ENCODE measurements around the gene PAQR5.
A peak's percentile ranks its signal among the peaks of the same experiment; 100 is the strongest.

PAQR5 gene

GRCh38 chr15:69410248-69410874 is 111.6 kb downstream of the PAQR5 start:
- Mint-ChIP-seq H3K27ac (no peak overlapping the region), H3K4me3 (no peak overlapping the region), H3K36me3 (ENCODE audit: low read depth) (peaks cover 2% of the 10 kb centered on the region), H3K27me3 (ENCODE audit: low read depth) (peaks cover 12% of the 10 kb centered on the region), H3K4me1 (ENCODE audit: low read depth) (peaks cover 10% of the 10 kb centered on the region), H3K9me3 (no peaks in the 10 kb centered on the region)
- DNase-seq (ENCODE audit: low spot score), result no peak

DNA sequence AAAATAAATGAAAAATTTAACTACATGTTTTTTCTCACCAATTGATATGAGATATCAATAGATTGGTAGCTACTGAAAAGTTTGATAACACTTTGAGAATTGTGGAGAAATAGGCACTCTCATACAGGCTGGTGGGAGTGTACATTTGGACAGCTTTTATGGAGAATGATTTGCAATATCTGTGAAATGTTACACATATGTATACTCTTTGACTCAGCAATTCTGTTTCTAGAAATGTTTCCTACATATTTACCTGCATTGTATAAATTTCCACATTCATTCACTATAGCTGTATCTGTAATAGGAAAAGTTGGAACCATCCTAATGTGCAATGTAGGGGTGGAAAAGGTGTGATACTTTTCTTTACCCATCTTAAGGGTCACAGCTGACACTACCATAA is 113.6 kb downstream of the PAQR5 start:
- no peak overlapping the region for H3K27ac Mint-ChIP-seq
- H3K36me3 Mint-ChIP-seq (ENCODE audit: low read depth), result peaks cover 6% of the 10 kb centered on the region
- H3K4me3 Mint-ChIP-seq, result no peak overlapping the region
- no peak for DNase-seq (ENCODE audit: low spot score)
- peaks cover 9% of the 10 kb centered on the region for H3K27me3 Mint-ChIP-seq (ENCODE audit: low read depth)
- no peaks in the 10 kb centered on the region for H3K9me3 Mint-ChIP-seq
- H3K4me1 Mint-ChIP-seq (ENCODE audit: low read depth), result peaks cover 24% of the 10 kb centered on the region

DNA sequence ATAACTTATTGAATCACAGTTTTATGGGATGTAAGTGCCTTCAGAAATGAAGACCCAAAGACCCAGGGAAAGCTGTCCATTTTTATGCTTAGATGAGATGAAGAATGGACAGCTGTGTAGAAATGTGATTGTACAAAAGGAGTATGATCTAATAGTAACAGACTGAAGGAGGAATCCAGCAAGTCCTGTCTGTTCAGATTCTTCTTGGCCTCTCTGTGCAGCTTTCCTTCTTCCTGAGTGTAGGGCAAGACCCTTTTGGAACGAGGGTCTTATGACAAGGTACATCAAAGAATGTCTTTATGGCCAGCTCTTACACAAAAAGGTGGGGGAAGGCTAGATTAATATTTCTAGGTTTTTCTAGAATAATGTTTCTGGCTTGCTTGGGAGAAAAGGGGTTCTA is 114.0 kb downstream of the PAQR5 start:
- H3K4me1 Mint-ChIP-seq (ENCODE audit: low read depth), result peaks cover 27% of the 10 kb centered on the region
- H3K4me3 Mint-ChIP-seq, result no peak overlapping the region
- H3K36me3 Mint-ChIP-seq (ENCODE audit: low read depth), result peaks cover 10% of the 10 kb centered on the region
- H3K9me3 Mint-ChIP-seq, result no peaks in the 10 kb centered on the region
- peaks cover 9% of the 10 kb centered on the region for H3K27me3 Mint-ChIP-seq (ENCODE audit: low read depth)
- no peak for DNase-seq (ENCODE audit: low spot score)
- H3K27ac Mint-ChIP-seq, result no peak overlapping the region

- peak; percentile 93 for DNase-seq (ENCODE audit: low spot score)
- Mint-ChIP-seq H3K4me3 (peak within 1 kb of the TSS; percentile 89), H3K36me3 (ENCODE audit: low read depth) (peaks cover 18% of the 10 kb centered on the region), H3K4me1 (ENCODE audit: low read depth) (peaks cover 30% of the 10 kb centered on the region), H3K9me3 (no peaks in the 10 kb centered on the region), H3K27me3 (ENCODE audit: low read depth) (peaks cover 9% of the 10 kb centered on the region), H3K27ac (peak within 1 kb of the TSS; percentile 84)
These were observed 115.3 kb downstream of the PAQR5 start, which contains the start of gene KIF23 for GRCh38 chr15:69413822-69414700. TSS of gene KIF23 (plus strand) at chr15:69414349. CDS start at chr15:69414466, 117 bp downstream.

- Mint-ChIP-seq H3K4me3 (peak overlapping the region; percentile 89), H3K4me1 (ENCODE audit: low read depth) (peaks cover 35% of the 10 kb centered on the region), H3K9me3 (no peaks in the 10 kb centered on the region), H3K36me3 (ENCODE audit: low read depth) (peaks cover 24% of the 10 kb centered on the region), H3K27me3 (ENCODE audit: low read depth) (peaks cover 5% of the 10 kb centered on the region), H3K27ac (peak overlapping the region; percentile 69)
- DNase-seq (ENCODE audit: low spot score), result peak; percentile 22
These were observed 116.0 kb downstream of the PAQR5 start for GRCh38 chr15:69414701-69415167.

DNA sequence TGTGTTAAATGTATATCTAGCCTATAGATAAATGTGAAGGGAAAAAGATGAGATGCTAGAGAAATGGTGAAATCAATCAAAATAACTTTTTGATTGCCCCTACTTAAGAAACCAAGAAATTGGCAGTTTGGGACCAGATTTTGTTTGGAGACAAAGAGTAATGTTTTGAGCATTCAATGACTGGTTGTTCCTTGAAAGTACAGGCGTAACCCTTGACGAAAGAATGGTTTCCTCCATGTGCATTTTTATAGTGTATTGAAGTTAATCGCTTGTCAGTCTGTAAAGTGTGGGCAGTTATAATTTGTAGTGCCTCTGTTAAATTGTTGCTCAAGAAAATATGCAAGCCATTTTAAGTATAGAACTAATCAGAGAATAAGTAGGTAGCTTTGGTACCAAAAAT is 116.7 kb downstream of the PAQR5 start:
- Mint-ChIP-seq H3K9me3 (no peaks in the 10 kb centered on the region), H3K4me3 (peak overlapping the region; percentile 89), H3K27ac (no peak overlapping the region), H3K4me1 (ENCODE audit: low read depth) (peaks cover 35% of the 10 kb centered on the region), H3K27me3 (ENCODE audit: low read depth) (peaks cover 5% of the 10 kb centered on the region), H3K36me3 (ENCODE audit: low read depth) (peaks cover 26% of the 10 kb centered on the region)
- no peak for DNase-seq (ENCODE audit: low spot score)

DNA sequence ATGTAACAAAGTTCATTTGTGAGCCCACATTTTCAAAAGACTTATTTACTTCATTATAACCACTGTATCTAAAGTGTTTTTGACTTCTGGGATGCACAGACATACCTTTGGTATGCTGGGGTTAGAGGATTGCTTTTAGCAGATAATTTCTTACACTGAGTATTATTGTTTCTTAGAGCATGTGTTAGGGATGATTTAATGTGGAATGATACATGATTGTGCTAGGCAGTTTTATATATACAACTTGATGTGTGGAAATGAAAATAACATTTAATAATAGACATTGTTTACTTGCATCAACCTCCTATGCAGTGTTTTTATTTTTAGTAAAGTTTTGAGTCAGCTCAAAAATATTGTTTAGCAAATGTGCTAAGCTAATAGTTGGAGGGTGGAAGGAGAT is 118.9 kb downstream of the PAQR5 start:
- Mint-ChIP-seq H3K9me3 (no peaks in the 10 kb centered on the region), H3K27me3 (ENCODE audit: low read depth) (peaks cover 5% of the 10 kb centered on the region), H3K4me3 (no peak overlapping the region), H3K27ac (peak overlapping the region; percentile 18), H3K36me3 (ENCODE audit: low read depth) (peaks cover 43% of the 10 kb centered on the region), H3K4me1 (ENCODE audit: low read depth) (peaks cover 35% of the 10 kb centered on the region)
- DNase-seq (ENCODE audit: low spot score), result no peak

DNA sequence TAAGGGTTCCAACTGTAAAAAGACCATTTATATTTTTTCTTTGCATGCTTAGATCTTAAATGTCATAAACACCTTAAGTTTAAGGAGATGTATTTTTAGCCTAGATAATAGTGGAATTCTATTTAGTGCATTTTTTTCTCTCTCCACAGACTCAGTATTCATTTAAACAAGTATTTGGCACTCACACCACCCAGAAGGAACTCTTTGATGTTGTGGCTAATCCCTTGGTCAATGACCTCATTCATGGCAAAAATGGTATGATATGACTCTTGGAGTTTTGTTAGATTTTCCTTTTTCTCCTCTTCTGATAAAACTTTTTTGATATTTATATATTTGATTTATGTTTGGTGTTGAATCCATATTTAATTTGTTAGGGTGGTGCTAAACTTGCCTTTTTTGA is 122.8 kb downstream of the PAQR5 start:
- no peak for DNase-seq (ENCODE audit: low spot score)
- peaks cover 64% of the 10 kb centered on the region for H3K36me3 Mint-ChIP-seq (ENCODE audit: low read depth)
- no peaks in the 10 kb centered on the region for H3K27me3 Mint-ChIP-seq (ENCODE audit: low read depth)
- H3K4me3 Mint-ChIP-seq, result no peak overlapping the region
- H3K4me1 Mint-ChIP-seq (ENCODE audit: low read depth), result peaks cover 16% of the 10 kb centered on the region
- H3K9me3 Mint-ChIP-seq, result no peaks in the 10 kb centered on the region
- H3K27ac Mint-ChIP-seq, result no peak overlapping the region

DNA sequence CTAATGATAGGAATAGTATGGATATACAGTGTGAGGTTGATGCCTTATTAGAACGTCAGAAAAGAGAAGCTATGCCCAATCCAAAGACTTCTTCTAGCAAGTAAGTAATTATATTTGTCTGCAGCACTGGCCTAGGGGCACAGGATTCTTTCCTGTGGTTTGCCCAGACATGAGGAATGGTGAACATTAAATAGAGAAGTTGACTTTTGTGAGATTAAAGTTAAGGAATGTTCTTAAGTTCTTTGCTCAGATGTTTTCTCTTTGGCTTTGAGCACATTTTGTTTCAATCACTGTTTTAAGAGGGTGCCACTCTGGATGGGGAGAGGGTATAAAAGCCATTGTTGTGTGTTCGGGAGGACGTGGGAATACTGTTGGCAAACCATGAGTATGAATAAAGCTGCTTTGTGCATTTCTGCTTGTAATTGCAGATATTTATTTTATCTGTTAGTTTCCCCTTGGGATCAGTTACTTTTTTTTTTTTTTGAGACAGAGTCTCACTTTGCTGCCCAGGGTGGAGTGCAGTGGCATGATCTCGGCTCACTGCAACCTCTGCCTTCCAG is 123.7 kb downstream of the PAQR5 start:
- no peaks in the 10 kb centered on the region for H3K27me3 Mint-ChIP-seq (ENCODE audit: low read depth)
- H3K9me3 Mint-ChIP-seq, result no peaks in the 10 kb centered on the region
- no peak overlapping the region for H3K4me3 Mint-ChIP-seq
- no peak overlapping the region for H3K27ac Mint-ChIP-seq
- peaks cover 64% of the 10 kb centered on the region for H3K36me3 Mint-ChIP-seq (ENCODE audit: low read depth)
- H3K4me1 Mint-ChIP-seq (ENCODE audit: low read depth), result peaks cover 12% of the 10 kb centered on the region
- DNase-seq (ENCODE audit: low spot score), result no peak

- DNase-seq (ENCODE audit: low spot score), result no peak
- Mint-ChIP-seq H3K36me3 (ENCODE audit: low read depth) (peaks cover 66% of the 10 kb centered on the region), H3K27ac (no peak overlapping the region)
These were observed 125.3 kb downstream of the PAQR5 start for GRCh38 chr15:69424001-69424400.

GRCh38 chr15:69424748-69425413 is 126.2 kb downstream of the PAQR5 start:
- no peaks in the 10 kb centered on the region for H3K27me3 Mint-ChIP-seq (ENCODE audit: low read depth)
- H3K36me3 Mint-ChIP-seq (ENCODE audit: low read depth), result peaks cover 63% of the 10 kb centered on the region
- no peak for DNase-seq (ENCODE audit: low spot score)
- H3K4me3 Mint-ChIP-seq, result no peak overlapping the region
- H3K9me3 Mint-ChIP-seq, result no peaks in the 10 kb centered on the region
- peaks cover 2% of the 10 kb centered on the region for H3K4me1 Mint-ChIP-seq (ENCODE audit: low read depth)
- H3K27ac Mint-ChIP-seq, result no peak overlapping the region

More at GRCh38 chr15:69424001-69424400, 125.3 kb downstream of the PAQR5 start:
- Mint-ChIP-seq H3K4me1 (ENCODE audit: low read depth) (peaks cover 6% of the 10 kb centered on the region), H3K4me3 (no peak overlapping the region), H3K9me3 (no peaks in the 10 kb centered on the region), H3K27me3 (ENCODE audit: low read depth) (no peaks in the 10 kb centered on the region)

DNA sequence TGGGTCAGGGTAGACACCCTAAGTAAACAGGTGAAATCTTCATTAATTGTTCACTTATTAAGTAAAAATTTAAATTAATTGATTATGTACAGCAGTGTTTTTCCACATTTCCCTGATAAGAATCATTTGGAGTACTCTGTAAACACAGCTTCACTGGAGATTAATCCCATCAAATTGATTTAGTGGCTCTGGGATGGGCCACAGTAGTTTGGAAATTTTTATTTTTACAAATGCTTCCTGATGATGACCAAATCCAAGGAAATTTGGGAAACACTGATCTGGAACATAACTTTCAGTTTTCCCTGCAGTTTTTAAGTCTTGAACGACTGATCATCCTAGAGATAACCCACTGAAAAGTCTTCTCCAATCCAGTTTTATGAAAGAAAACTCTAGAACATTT is 135.1 kb downstream of the PAQR5 start:
- Mint-ChIP-seq H3K27me3 (ENCODE audit: low read depth) (no peaks in the 10 kb centered on the region), H3K4me1 (ENCODE audit: low read depth) (peaks cover 9% of the 10 kb centered on the region), H3K4me3 (no peak overlapping the region), H3K27ac (no peak overlapping the region), H3K9me3 (no peaks in the 10 kb centered on the region), H3K36me3 (ENCODE audit: low read depth) (peaks cover 71% of the 10 kb centered on the region)
- DNase-seq (ENCODE audit: low spot score), result no peak

- H3K4me1 Mint-ChIP-seq (ENCODE audit: low read depth), result peaks cover 8% of the 10 kb centered on the region
- H3K9me3 Mint-ChIP-seq, result no peaks in the 10 kb centered on the region
- no peaks in the 10 kb centered on the region for H3K27me3 Mint-ChIP-seq (ENCODE audit: low read depth)
- peaks cover 70% of the 10 kb centered on the region for H3K36me3 Mint-ChIP-seq (ENCODE audit: low read depth)
- no peak for DNase-seq (ENCODE audit: low spot score)
- H3K4me3 Mint-ChIP-seq, result no peak overlapping the region
- H3K27ac Mint-ChIP-seq, result no peak overlapping the region
These were observed 135.5 kb downstream of the PAQR5 start for GRCh38 chr15:69434238-69434637.
